ENCODE results near the gene CYP2A7. TPM values are rescaled to one million over a fixed set of nuclear protein-coding genes. Genes with fewer than 3 reads are reported as not detected.
"Not testable (repeated sequence)": the region's sequence is repeated elsewhere in the genome, so short reads cannot be mapped to it uniquely, and the experiment has no call there.

CYP2A7 gene
- polyA plus RNA-seq, 3 donors: not detected

- peaks cover 15 to 24% of the 10 kb centered on the region in 2 donors for H3K4me1 ChIP-seq (ENCODE audit: control insufficient read depth in 1 of 2, insufficient read depth in 2 of 2, low read length in 2 of 2)
- H3K4me3 Mint-ChIP-seq: peak overlapping the region in 1 of 2 donors; percentile 64
- peak in 2 of 3 donors; percentile 34 to 48 for DNase-seq
- H3K4me2 ChIP-seq (replicated peaks; ENCODE audit: extremely low read depth, low read length, poor library complexity, severe bottlenecking): no peak overlapping the region
- H3K27me3 Mint-ChIP-seq (ENCODE audit: low read depth in 3 of 3): peaks cover 0 to 3% (median 1%) of the 10 kb centered on the region in 3 donors
- no peak for TF ChIP-seq CTCF (IDR thresholded peaks at IDR 0.05)
- no peaks in the 10 kb centered on the region for H3K79me2 ChIP-seq (ENCODE audit: insufficient read depth, low read length)
- 0% methylated on average over 1 of the region's 7 CpGs for WGBS (ENCODE audit: insufficient coverage)
- no peaks in the 10 kb centered on the region for H3K36me3 ChIP-seq (replicated peaks in 1 of 2; ENCODE audit: control insufficient read depth in 1 of 2, insufficient read depth in 2 of 2, low read length in 2 of 2)
- H3K4me3 ChIP-seq (replicated peaks in 1 of 3; ENCODE audit: low read depth in 2 of 3, low read length in 3 of 3): no peak overlapping the region
- no peak overlapping the region for H3K9ac ChIP-seq (ENCODE audit: insufficient read depth, low read length, poor library complexity, severe bottlenecking)
- peak overlapping the region; percentile 30 for H2AFZ ChIP-seq (ENCODE audit: insufficient read depth, low read depth, low read length, poor library complexity, severe bottlenecking)
- peaks cover 31% of the 10 kb centered on the region for H3K4me1 Mint-ChIP-seq
- peaks cover 5 to 6% of the 10 kb centered on the region in 2 donors for H3K36me3 Mint-ChIP-seq
- peak overlapping the region in 1 of 2 donors; percentile 0 for H3K27ac ChIP-seq (ENCODE audit: low read depth in 1 of 2, low read length in 2 of 2)
- peak overlapping the region in 4 of 7 donors; percentile 32 to 63 (median 48) for H3K27ac Mint-ChIP-seq
- H4K20me1 ChIP-seq (ENCODE audit: insufficient read depth, low read length): no peaks in the 10 kb centered on the region
- no peaks in the 10 kb centered on the region for H3K9me3 Mint-ChIP-seq
- intact Hi-C loops (cut with micrococcal nuclease): no loop called here
- H3K27me3 ChIP-seq (ENCODE audit: control insufficient read depth in 2 of 2, insufficient read depth in 2 of 2, low read length in 2 of 2): no peaks in the 10 kb centered on the region
- no peaks in the 10 kb centered on the region for H3K9me3 ChIP-seq (replicated peaks in 1 of 2; ENCODE audit: control insufficient read depth in 1 of 2, insufficient read depth in 1 of 2, low read length in 2 of 2)
These were observed 50.3 kb downstream of the CYP2A7 start for GRCh38 chr19:40831502-40832430.

- H3K27me3 Mint-ChIP-seq (ENCODE audit: low read depth in 3 of 3); H3K36me3 Mint-ChIP-seq; H3K27me3 ChIP-seq (ENCODE audit: control insufficient read depth in 2 of 2, insufficient read depth in 2 of 2, low read length in 2 of 2); H4K20me1 ChIP-seq (ENCODE audit: insufficient read depth, low read length); H3K9me3 Mint-ChIP-seq; DNase-seq; H3K4me2 ChIP-seq (replicated peaks; ENCODE audit: extremely low read depth, low read length, poor library complexity, severe bottlenecking); H3K4me3 ChIP-seq (replicated peaks in 1 of 3; ENCODE audit: low read depth in 2 of 3, low read length in 3 of 3); H2AFZ ChIP-seq (ENCODE audit: insufficient read depth, low read depth, low read length, poor library complexity, severe bottlenecking); intact Hi-C loops (cut with micrococcal nuclease); H3K27ac ChIP-seq (ENCODE audit: low read depth in 1 of 2, low read length in 2 of 2); H3K36me3 ChIP-seq (replicated peaks in 1 of 2; ENCODE audit: control insufficient read depth in 1 of 2, insufficient read depth in 2 of 2, low read length in 2 of 2); H3K4me3 Mint-ChIP-seq; H3K9me3 ChIP-seq (replicated peaks in 1 of 2; ENCODE audit: control insufficient read depth in 1 of 2, insufficient read depth in 1 of 2, low read length in 2 of 2); H3K9ac ChIP-seq (ENCODE audit: insufficient read depth, low read length, poor library complexity, severe bottlenecking); H3K79me2 ChIP-seq (ENCODE audit: insufficient read depth, low read length): not testable (repeated sequence)
- Mint-ChIP-seq H3K4me1 (peaks cover 37% of the 10 kb centered on the region), H3K27ac (peak overlapping the region in 1 of 7 donors; percentile 18)
- peaks cover 15 to 29% of the 10 kb centered on the region in 2 donors for H3K4me1 ChIP-seq (ENCODE audit: control insufficient read depth in 1 of 2, insufficient read depth in 2 of 2, low read length in 2 of 2)
- 98% methylated on average over 7 of the region's 16 CpGs for WGBS (ENCODE audit: insufficient coverage)
These were observed 51.3 kb downstream of the CYP2A7 start for GRCh38 chr19:40830741-40831140.

Data from CD14-positive monocyte (primary cell).